ENCODE measurements around the gene ZNF714. TPM values are rescaled to one million over a fixed set of nuclear protein-coding genes. Genes with fewer than 3 reads are reported as not detected.

Gene ZNF714
- total and polyA plus RNA-seq, 9 of the 15 experiments (the other 6 are each of a cell fraction or from before 2014, with no cell fraction given), result 16.2 to 40.8 (median 28.9) TPM

DNA sequence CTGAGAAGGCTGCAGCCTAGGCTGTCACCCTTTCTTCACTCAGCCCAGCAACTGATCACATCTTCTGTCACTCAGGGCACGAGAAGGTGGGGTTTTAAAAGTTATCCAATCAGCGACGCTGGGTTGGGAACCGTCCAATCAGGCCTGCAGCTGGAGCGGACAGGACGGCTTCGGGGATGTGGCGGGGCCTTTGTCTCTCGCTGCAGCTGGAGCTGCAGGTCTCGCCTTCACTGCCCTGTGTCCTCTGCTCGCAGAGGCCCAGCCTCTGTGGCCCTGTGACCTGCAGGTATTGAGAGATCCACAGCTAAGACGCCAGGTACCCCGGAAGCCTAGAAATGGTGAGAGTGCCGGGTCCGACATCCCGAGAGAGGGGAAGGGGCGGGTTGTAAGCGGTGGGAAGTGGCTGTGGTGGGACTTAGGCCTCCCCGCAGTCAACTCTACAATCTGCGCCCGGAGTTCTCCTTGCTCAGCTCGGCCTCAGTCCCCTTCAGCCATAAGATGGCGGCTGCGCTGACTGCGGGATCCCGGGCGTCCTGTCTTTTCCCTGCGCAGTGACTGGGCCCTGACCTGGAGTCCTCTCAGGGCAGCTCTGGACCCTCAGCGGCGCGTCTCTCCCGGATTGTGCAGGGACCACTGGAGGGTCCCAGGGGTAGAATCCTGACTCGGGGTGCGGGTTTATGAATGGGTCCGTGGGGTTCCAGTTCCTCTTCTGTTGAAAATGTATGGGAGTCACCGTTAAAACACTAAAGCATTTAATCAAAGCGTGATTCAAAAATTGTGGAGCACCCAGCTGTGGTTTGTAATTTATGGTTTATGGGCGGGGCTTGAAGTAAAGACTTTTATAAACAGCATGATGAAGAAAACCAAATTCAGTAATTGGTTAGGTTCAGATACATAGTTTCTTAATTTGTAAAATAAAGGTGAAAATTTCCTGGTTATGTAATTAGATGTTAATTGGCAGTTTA is at the start of gene ZNF714 (continued):
- TF ChIP-seq GTF2F1 (IDR thresholded peaks at IDR 0.05; ENCODE audit: low read depth, low read length), result peak; percentile 31; the same call in 1 of the 2 replicates
- TF ChIP-seq SMC3 (conservative IDR thresholded peaks at IDR 0.05; ENCODE audit: insufficient read depth, low read depth, low read length), result no peak
- no peak for TF ChIP-seq EP300 (IDR thresholded peaks at IDR 0.05; ENCODE audit: low read length)
- TF ChIP-seq SLC30A9 (CRISPR knock-in tag; IDR thresholded peaks at IDR 0.05), result no peak
- no peak for TF ChIP-seq KLF6 (CRISPR knock-in tag; IDR thresholded peaks at IDR 0.05; ENCODE audit: borderline replicate concordance)
- 0 out of 2 replicates have a peak, but pooled peaks have one; percentile 21 for TF ChIP-seq ATF6 (CRISPR knock-in tag; IDR thresholded peaks at IDR 0.05)
- no peak for TF ChIP-seq XRCC3 (IDR thresholded peaks at IDR 0.05)
- TF ChIP-seq HMG20B (CRISPR knock-in tag; IDR thresholded peaks at IDR 0.05), result no peak
- peak; percentile 87 for TF ChIP-seq ASH1L (IDR thresholded peaks at IDR 0.05; ENCODE audit: borderline replicate concordance, low read depth, partially characterized antibody)
- TF ChIP-seq KAT7 (CRISPR knock-in tag; IDR thresholded peaks at IDR 0.05; ENCODE audit: borderline replicate concordance), result no peak
- no peak for TF ChIP-seq ZNF609 (CRISPR knock-in tag; IDR thresholded peaks at IDR 0.05; ENCODE audit: borderline replicate concordance)
- no peak for TF ChIP-seq SRSF1 (IDR thresholded peaks at IDR 0.05; ENCODE audit: low read depth, low read length)
- TF ChIP-seq ZFP30 (CRISPR knock-in tag; IDR thresholded peaks at IDR 0.05; ENCODE audit: borderline replicate concordance), result no peak
- no peak for TF ChIP-seq GABPB1 (CRISPR knock-in tag; IDR thresholded peaks at IDR 0.05)
- TF ChIP-seq BRD4 (IDR thresholded peaks at IDR 0.05), result no peak
- no peak for TF ChIP-seq RFX7 (CRISPR knock-in tag; IDR thresholded peaks at IDR 0.05)
- TF ChIP-seq MIER1 (IDR thresholded peaks at IDR 0.05; ENCODE audit: low read depth), result no peak
- TF ChIP-seq SMAD4 (CRISPR knock-in tag; conservative IDR thresholded peaks at IDR 0.05), result 0 out of 2 replicates have a peak, but pooled peaks have one; percentile 48
- TF ChIP-seq ZNF444 (CRISPR knock-in tag; IDR thresholded peaks at IDR 0.05), result no peak
- TF ChIP-seq NFXL1 (CRISPR knock-in tag; IDR thresholded peaks at IDR 0.05), result no peak
- no peak for TF ChIP-seq CHD4 (IDR thresholded peaks at IDR 0.05; ENCODE audit: insufficient read depth, insufficient replicate concordance, low read depth, low read length, poor library complexity, severe bottlenecking)

All from K562 (cell line).